Gastrocnemius medialis (tissue), 4 donors: ENCODE results near the gene P3R3URF.

Source experiments
- POLR2A ChIP-seq, 2 donors: fragments of 450-650 bp; IDR thresholded peaks; one replicate each; pipeline ENCODE4 v1.6.1; 2017; ENCODE audit warnings: antibody characterized with exemption in 2 of 2, mild to moderate bottlenecking in 2 of 2, moderate library complexity in 2 of 2
- TF ChIP-seq, protein P1 (sequence below), 5 experiments: fragments of 450-650 bp in 3 of 5; fragments of 200-600 bp in 2 of 5; sonication (generic) in 2 of 5; IDR thresholded peaks in 4 of 5; conservative IDR thresholded peaks in 1 of 5; 1 replicate in 4 of 5; 2 replicates in 1 of 5; pipeline ENCODE4 v1.5.1; 2016 to 2019; ENCODE audit warnings: antibody characterized with exemption in 5 of 5, mild to moderate bottlenecking in 3 of 5, moderate library complexity in 3 of 5

GRCh38 chr1:46223472-46223943 lies 47.2 kb upstream of the P3R3URF start:
- TF ChIP-seq, protein P1, sequence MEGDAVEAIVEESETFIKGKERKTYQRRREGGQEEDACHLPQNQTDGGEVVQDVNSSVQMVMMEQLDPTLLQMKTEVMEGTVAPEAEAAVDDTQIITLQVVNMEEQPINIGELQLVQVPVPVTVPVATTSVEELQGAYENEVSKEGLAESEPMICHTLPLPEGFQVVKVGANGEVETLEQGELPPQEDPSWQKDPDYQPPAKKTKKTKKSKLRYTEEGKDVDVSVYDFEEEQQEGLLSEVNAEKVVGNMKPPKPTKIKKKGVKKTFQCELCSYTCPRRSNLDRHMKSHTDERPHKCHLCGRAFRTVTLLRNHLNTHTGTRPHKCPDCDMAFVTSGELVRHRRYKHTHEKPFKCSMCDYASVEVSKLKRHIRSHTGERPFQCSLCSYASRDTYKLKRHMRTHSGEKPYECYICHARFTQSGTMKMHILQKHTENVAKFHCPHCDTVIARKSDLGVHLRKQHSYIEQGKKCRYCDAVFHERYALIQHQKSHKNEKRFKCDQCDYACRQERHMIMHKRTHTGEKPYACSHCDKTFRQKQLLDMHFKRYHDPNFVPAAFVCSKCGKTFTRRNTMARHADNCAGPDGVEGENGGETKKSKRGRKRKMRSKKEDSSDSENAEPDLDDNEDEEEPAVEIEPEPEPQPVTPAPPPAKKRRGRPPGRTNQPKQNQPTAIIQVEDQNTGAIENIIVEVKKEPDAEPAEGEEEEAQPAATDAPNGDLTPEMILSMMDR (IDR thresholded peaks at IDR 0.05 in 4 of 5, conservative IDR thresholded peaks at IDR 0.05 in 1 of 5), result peak; percentile 82 to 95 (median 85)
- TF ChIP-seq POLR2A (IDR thresholded peaks at IDR 0.05), result no peak
